ENCODE data around the gene TBCEL.

The TBCEL gene

DNA sequence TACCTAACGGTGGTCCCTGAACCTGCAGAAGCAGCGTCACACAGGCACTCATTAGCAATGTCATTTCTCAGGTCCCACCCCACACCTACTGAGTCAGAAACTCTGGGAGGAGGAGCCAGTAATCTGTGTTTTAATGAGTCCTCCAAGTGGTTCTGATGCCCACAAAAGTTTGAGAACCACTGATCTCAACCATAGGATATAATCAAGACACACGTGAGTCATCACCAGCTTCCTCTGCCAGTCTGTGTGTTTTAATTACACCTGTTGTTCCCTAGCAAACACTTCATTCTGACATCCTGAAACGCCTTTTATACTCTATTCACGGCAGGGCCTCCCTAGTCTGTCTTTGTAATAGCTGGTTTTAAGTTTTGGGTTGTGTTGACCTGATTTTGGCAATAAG is 82.9 kb downstream of the TBCEL start:
- H3F3A ChIP-seq (ENCODE audit: control insufficient read depth, insufficient read depth), result no peaks in the 10 kb centered on the region
- H3K9me2 ChIP-seq (replicated peaks; ENCODE audit: control insufficient read depth, low read length), result no peaks in the 10 kb centered on the region
- H4K20me1 ChIP-seq (ENCODE audit: control insufficient read depth, insufficient read depth, low read depth, low read length), result no peaks in the 10 kb centered on the region
- TF ChIP-seq CTCF (IDR thresholded peaks at IDR 0.05; ENCODE audit: low read depth, low read length, poor library complexity, severe bottlenecking) (no peak), EZH2phosphoT487 (IDR thresholded peaks at IDR 0.05; ENCODE audit: borderline replicate concordance, low read length) (no peak)
- no peak overlapping the region for H3K4me2 ChIP-seq (ENCODE audit: low read length)
- H3K27me3 ChIP-seq (ENCODE audit: control insufficient read depth, low read length), result peaks cover 4% of the 10 kb centered on the region; the same call in 1 of the 2 replicates
- no peak overlapping the region for H3K27ac ChIP-seq (ENCODE audit: low read depth, low read length)
- H3K9me3 ChIP-seq (ENCODE audit: control insufficient read depth, insufficient read depth, low read length), result no peaks in the 10 kb centered on the region
- no peak overlapping the region for H3K4me3 ChIP-seq (ENCODE audit: low read length)
- H3K79me2 ChIP-seq (ENCODE audit: control insufficient read depth, low read length), result no peaks in the 10 kb centered on the region
- H3K36me3 ChIP-seq (ENCODE audit: control insufficient read depth, low read length), result no peaks in the 10 kb centered on the region
- H3K4me1 ChIP-seq (ENCODE audit: control insufficient read depth, low read length), result no peaks in the 10 kb centered on the region

DNA sequence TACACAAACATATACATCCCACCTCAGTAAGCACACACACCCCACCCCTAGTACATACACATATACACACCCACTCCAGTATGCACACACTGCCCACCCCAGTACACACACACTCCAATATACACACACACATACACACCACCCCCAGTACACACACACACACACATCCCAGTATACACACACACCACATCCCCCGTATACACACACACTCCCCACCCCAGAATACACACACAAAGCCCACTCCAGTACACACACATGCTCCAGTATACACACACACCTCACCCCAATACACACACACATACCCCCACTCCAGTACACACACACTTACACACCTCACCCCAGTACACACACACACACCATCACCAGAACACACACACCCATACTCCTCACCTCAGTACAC is 84.5 kb downstream of the TBCEL start:
- no peaks in the 10 kb centered on the region for H3K9me3 ChIP-seq (ENCODE audit: control insufficient read depth, insufficient read depth, low read length)
- H3K4me3 ChIP-seq (ENCODE audit: low read length), result no peak overlapping the region
- H3K27ac ChIP-seq (ENCODE audit: low read depth, low read length), result no peak overlapping the region
- H3K79me2 ChIP-seq (ENCODE audit: control insufficient read depth, low read length), result no peaks in the 10 kb centered on the region
- no peaks in the 10 kb centered on the region for H3F3A ChIP-seq (ENCODE audit: control insufficient read depth, insufficient read depth)
- H3K27me3 ChIP-seq (ENCODE audit: control insufficient read depth, low read length), result peaks cover 10% of the 10 kb centered on the region
- H3K9me2 ChIP-seq (replicated peaks; ENCODE audit: control insufficient read depth, low read length), result no peaks in the 10 kb centered on the region
- TF ChIP-seq EZH2phosphoT487 (IDR thresholded peaks at IDR 0.05; ENCODE audit: borderline replicate concordance, low read length) (no peak), CTCF (IDR thresholded peaks at IDR 0.05; ENCODE audit: low read depth, low read length, poor library complexity, severe bottlenecking) (no peak)
- H3K4me1 ChIP-seq (ENCODE audit: control insufficient read depth, low read length), result no peaks in the 10 kb centered on the region
- no peaks in the 10 kb centered on the region for H3K36me3 ChIP-seq (ENCODE audit: control insufficient read depth, low read length)
- no peaks in the 10 kb centered on the region for H4K20me1 ChIP-seq (ENCODE audit: control insufficient read depth, insufficient read depth, low read depth, low read length)
- no peak overlapping the region for H3K4me2 ChIP-seq (ENCODE audit: low read length)

- TF ChIP-seq EZH2phosphoT487 (IDR thresholded peaks at IDR 0.05; ENCODE audit: borderline replicate concordance, low read length), result no peak
- TF ChIP-seq CTCF (IDR thresholded peaks at IDR 0.05; ENCODE audit: low read depth, low read length, poor library complexity, severe bottlenecking), result no peak
- Histone ChIP-seq H3K9me3 (ENCODE audit: control insufficient read depth, insufficient read depth, low read length) (no peaks in the 10 kb centered on the region), H3K27ac (ENCODE audit: low read depth, low read length) (no peak overlapping the region), H3K27me3 (ENCODE audit: control insufficient read depth, low read length) (peaks cover 10% of the 10 kb centered on the region), H3K9me2 (replicated peaks; ENCODE audit: control insufficient read depth, low read length) (no peaks in the 10 kb centered on the region), H3K4me2 (ENCODE audit: low read length) (no peak overlapping the region), H3F3A (ENCODE audit: control insufficient read depth, insufficient read depth) (no peaks in the 10 kb centered on the region), H3K4me3 (ENCODE audit: low read length) (no peak overlapping the region), H3K79me2 (ENCODE audit: control insufficient read depth, low read length) (no peaks in the 10 kb centered on the region), H3K36me3 (ENCODE audit: control insufficient read depth, low read length) (no peaks in the 10 kb centered on the region), H3K4me1 (ENCODE audit: control insufficient read depth, low read length) (no peaks in the 10 kb centered on the region), H4K20me1 (ENCODE audit: control insufficient read depth, insufficient read depth, low read depth, low read length) (no peaks in the 10 kb centered on the region)
Measured at GRCh38 chr11:121109471-121109870, 85.6 kb downstream of the TBCEL start.

Measured in DOHH2 (cell line).